Left ventricle myocardium inferior (tissue), 1 donor: Measurements from ENCODE around the gene BTLA. TPM values are rescaled to one million over a fixed set of nuclear protein-coding genes. Genes with fewer than 3 reads are reported as not detected.
A peak's percentile ranks its signal among the peaks of the same experiment; 100 is the strongest.

Source experiments
- DNase-seq: peaks from one replicate; pipeline ENCODE4 v3.0.0-alpha.2; 2020
- H3K27ac ChIP-seq: fragments of 200-600 bp; replicated peaks from 2 replicates; pipeline ENCODE4 v1.8.0; 2021
- H3K27me3 ChIP-seq: fragments of 200-600 bp; 2 replicates; pipeline ENCODE4 v1.8.0; 2021; ENCODE audit warnings: low read depth
- H3K36me3 ChIP-seq: fragments of 200-600 bp; 2 replicates; pipeline ENCODE4 v1.8.0; 2021
- H3K4me1 ChIP-seq: fragments of 200-600 bp; 2 replicates; pipeline ENCODE4 v1.8.0; 2021
- H3K4me3 ChIP-seq: fragments of 200-600 bp; 2 replicates; pipeline ENCODE4 v1.8.0; 2021; ENCODE audit warnings: mild to moderate bottlenecking, moderate library complexity
- H3K9me3 ChIP-seq: fragments of 200-600 bp; replicated peaks from 2 replicates; pipeline ENCODE4 v1.8.0; 2021
- CTCF ChIP-seq: fragments of 200-600 bp; IDR thresholded peaks from 2 replicates; pipeline ENCODE4 v1.8.0; 2021; ENCODE audit warnings: antibody characterized with exemption, mild to moderate bottlenecking, borderline replicate concordance
- intact Hi-C: fragments of 100-400 bp; cut with micrococcal nuclease; formaldehyde crosslinking; loops from one replicate; pipeline ENCODE4 v1.11.0; 2022
- total RNA-seq: library from RNA; stranded (reverse); fragmentation: NEBNext Ultra II Directional; extraction: Animal tissue kit (Norgen Biotek cat#: 25700); gene quantifications from one replicate; pipeline ENCODE4 v1.2.1, GENCODE V29; 2021
- donor health status: DM: no; HTN: yes; CAD: no; lungs with severe emphysema.

BTLA gene
- total RNA-seq, 1 donor from 2014 or later, result not detected

- Histone ChIP-seq H3K27me3 (no peaks in the 10 kb centered on the region), H3K9me3 (no peaks in the 10 kb centered on the region), H3K27ac (no peak overlapping the region), H3K4me1 (peaks cover 27% of the 10 kb centered on the region), H3K4me3 (no peak overlapping the region), H3K36me3 (no peaks in the 10 kb centered on the region)
- DNase-seq, result no peak
- TF ChIP-seq CTCF, result no peak
- intact Hi-C loops, result no loop called here
Measured at GRCh38 chr3:112445839-112446238, 53.4 kb downstream of the BTLA start.

DNA sequence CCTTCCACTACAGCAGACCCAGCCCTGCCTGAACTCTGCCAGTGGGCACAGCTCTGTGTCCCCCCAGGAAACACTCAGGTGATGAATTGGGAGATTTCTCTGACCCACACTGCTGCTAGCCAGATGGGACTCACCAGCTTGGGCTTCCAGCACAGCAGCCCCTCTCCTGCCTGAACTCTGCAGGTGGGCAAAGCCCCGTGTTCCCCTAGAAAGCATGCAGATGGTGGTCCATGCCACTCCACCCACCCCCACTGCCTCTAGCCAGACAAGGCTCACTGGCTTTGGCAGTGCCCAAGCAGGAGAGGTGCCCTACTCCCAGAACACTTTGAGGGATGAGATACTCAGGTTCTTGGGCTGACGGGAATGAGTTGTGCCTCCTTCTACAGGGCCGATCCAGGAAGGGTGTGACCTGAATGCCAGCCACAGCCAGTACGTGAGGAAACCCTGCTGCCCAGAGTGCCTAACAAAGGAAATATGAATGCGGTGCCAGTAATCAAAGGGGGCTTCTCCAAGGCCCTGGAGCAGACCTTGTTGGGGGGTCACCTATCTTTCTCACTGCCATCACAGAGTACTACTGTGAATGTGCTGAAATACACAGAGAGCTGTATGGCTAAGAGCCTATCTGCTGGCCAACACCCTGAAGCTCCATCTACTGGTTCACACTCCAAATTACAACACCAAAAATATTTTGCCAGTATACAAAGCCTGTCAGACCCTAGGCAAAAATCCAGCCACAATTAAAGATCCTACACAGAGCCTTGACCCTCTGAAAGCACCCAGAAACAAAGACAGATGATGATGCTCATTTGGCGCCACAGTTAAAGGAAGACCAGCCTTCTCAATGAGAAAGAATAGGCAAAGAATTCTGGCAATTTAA is 61.9 kb downstream of the BTLA start:
- no peaks in the 10 kb centered on the region for H3K4me1 ChIP-seq
- intact Hi-C loops, result no loop called here
- DNase-seq, result no peak
- peak; percentile 42 for TF ChIP-seq CTCF
- peaks cover 27% of the 10 kb centered on the region for H3K9me3 ChIP-seq
- H3K27ac ChIP-seq, result no peak overlapping the region
- no peaks in the 10 kb centered on the region for H3K36me3 ChIP-seq
- no peak overlapping the region for H3K4me3 ChIP-seq
- H3K27me3 ChIP-seq, result no peaks in the 10 kb centered on the region

DNA sequence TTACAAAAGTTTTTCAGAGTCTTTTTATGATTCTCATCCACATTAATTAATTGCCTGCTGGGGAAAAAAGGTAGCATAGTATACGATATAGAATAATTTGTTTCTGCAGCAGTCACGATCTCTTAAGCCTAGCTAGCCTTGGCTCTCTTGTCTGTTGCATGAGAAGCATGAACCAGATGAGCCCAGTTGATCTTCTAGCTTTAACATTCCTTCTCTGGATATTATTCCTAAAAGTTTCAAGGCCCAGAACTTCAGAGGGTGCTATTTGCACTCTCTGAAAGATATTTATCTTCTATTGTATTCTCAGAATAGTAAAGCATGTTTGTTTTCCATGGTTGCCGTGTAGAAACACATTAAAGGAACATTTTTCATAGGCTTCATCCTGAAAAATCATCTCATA is 69.3 kb downstream of the BTLA start:
- H3K27me3 ChIP-seq, result no peaks in the 10 kb centered on the region
- H3K4me3 ChIP-seq, result no peak overlapping the region
- no peak for DNase-seq
- intact Hi-C loops, result no loop called here
- TF ChIP-seq CTCF, result no peak
- no peaks in the 10 kb centered on the region for H3K4me1 ChIP-seq
- H3K36me3 ChIP-seq, result no peaks in the 10 kb centered on the region
- H3K27ac ChIP-seq, result no peak overlapping the region
- H3K9me3 ChIP-seq, result no peaks in the 10 kb centered on the region

- Histone ChIP-seq H3K27ac (no peak overlapping the region), H3K27me3 (no peaks in the 10 kb centered on the region), H3K4me3 (no peak overlapping the region), H3K9me3 (no peaks in the 10 kb centered on the region), H3K36me3 (no peaks in the 10 kb centered on the region), H3K4me1 (no peaks in the 10 kb centered on the region)
- TF ChIP-seq CTCF, result no peak
- intact Hi-C loops, result no loop called here
- no peak for DNase-seq
Measured at GRCh38 chr3:112427123-112427522, 72.1 kb downstream of the BTLA start.

- intact Hi-C loops, result no loop called here
- no peaks in the 10 kb centered on the region for H3K27me3 ChIP-seq
- no peak for DNase-seq
- TF ChIP-seq CTCF, result no peak
- no peak overlapping the region for H3K27ac ChIP-seq
- no peak overlapping the region for H3K4me3 ChIP-seq
- H3K36me3 ChIP-seq, result no peaks in the 10 kb centered on the region
- H3K4me1 ChIP-seq, result no peaks in the 10 kb centered on the region
- H3K9me3 ChIP-seq, result no peaks in the 10 kb centered on the region
Measured at GRCh38 chr3:112425858-112426750, 73.2 kb downstream of the BTLA start.
